Stimulated activated CD4-positive, alpha-beta T cell treated with anti-CD3 and anti-CD28 coated beads, Interleukin-2, amount 100 ng/mL, for 48 hours (primary cell): ENCODE measurements around the gene EXOC4.

ENCODE experiments used
- DNase-seq, 2 donors: peaks; one replicate each; pipeline ENCODE4 v3.0.0-alpha.2; 2020

EXOC4 gene

DNA sequence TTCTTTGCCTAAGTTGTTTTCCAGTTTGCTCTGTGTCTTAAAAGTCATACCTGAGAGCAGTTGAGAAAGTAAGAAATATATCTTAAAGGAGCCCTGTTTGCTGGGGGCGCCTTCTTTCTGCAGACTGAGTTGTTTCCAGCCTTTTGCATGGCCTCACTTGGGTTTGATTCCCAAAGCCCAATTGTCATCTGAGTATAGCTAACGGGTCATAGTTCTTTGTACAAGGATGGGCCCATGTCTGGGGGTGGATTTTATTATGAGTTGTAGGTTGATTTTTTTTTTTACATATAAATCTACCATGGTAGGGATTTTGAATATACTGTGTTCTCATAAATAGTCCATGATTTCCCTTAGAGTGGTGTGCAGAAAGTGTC, 555.6 kb downstream of the EXOC4 start:
- DNase-seq: no peak

DNA sequence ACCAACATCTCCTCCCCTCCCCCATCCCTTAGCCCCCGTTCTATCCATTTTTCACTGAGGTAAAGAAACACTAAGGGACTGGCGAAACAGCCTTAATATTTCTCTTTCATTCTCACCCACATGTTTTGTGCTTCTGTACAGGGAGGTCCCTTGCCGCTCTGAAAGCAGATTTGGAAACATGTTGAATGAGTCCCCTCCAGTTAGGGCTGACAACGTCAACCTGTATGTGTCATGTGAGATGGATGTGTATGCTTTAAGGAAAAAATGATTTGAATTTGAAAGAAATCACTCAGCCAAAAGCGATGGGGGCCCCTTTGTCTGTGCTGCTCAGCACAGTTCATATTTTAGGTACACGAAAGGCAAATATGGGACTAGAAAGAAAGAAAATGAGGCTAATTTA, 560.0 kb downstream of the EXOC4 start:
- DNase-seq: no peak

DNA sequence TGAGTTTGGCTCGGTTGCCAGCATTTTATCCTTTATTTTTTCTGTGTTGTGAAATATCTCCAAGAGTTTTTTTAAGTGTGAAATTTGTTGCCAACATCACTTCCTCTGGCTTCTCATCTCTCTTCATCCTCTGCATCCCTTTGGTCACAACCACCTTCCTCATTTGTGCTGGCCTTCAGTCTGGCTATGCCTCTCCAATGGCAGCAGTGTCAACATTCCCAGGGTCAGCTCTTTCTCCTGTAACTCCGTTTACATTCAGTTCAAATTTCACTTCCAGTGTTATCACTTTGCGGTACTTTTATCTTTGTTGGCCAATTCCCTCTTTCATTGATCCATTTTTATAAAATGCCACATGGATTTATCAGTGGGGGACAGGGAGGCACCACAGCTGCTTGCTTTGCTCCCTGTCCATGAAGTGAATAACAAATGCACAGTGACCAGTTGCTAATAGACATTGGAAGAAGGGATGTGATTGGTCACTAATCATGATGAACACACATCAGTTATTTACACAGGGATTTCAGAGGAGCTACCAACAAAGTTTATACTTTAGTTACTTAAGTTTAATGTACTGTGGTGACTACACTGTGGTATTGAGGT, 562.8 kb downstream of the EXOC4 start:
- no peak for DNase-seq

DNA sequence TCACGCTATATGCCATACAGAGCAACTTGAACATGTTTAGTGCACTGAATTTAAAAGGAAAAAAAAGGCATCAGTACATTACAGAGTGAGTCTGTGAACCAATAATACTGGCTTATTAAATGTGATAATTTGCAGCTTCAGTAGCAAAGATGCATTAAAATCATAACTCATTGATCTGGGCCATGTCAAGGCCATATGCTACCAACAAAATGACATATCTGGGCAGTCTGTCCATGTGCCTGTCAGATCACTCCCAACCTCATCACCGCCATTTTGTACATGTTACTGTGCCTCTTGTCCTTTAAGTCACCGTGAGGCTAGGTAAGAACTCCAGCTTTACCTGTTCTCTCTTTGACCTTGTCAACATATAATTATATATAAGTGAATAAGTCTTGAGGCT, 566.8 kb downstream of the EXOC4 start:
- no peak for DNase-seq

DNA sequence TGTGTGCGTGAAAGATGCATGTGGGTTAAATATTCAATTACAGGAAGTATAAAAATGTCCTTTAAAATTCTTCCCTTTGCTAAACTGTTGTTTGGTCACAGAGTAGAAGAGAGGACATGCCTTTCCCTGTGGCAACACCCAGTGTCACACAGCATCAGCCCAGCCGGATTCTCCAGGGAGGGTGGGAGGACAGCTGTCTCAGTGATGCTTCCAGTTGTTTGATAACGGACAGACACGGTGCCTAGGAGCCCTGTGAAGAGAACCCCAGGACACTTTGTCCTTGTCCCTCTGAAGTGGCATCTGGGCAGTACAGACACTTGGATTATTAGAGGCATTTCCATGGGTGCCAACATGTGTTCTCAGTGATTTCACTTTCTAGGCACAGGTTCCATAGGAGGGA, 567.7 kb downstream of the EXOC4 start:
- no peak for DNase-seq

DNA sequence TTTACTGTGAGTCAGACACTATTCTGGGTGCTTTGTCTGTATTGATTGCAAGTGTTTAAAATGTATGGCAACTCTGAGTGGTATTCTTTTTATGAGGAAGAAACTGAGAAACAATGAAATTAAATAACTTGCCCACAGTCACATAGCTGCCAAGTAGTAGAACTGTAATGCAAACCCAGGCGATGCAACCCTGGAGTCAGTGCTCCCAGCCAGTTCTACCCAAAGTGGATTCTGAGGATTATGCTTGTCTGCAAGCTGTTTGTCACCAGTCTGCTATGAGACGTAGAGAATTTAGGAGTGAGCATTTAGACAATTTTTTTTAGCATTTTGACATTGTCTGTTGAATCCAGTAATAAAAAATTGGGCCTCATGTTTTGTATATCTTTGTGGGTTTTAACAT, 568.3 kb downstream of the EXOC4 start:
- DNase-seq: no peak

DNA sequence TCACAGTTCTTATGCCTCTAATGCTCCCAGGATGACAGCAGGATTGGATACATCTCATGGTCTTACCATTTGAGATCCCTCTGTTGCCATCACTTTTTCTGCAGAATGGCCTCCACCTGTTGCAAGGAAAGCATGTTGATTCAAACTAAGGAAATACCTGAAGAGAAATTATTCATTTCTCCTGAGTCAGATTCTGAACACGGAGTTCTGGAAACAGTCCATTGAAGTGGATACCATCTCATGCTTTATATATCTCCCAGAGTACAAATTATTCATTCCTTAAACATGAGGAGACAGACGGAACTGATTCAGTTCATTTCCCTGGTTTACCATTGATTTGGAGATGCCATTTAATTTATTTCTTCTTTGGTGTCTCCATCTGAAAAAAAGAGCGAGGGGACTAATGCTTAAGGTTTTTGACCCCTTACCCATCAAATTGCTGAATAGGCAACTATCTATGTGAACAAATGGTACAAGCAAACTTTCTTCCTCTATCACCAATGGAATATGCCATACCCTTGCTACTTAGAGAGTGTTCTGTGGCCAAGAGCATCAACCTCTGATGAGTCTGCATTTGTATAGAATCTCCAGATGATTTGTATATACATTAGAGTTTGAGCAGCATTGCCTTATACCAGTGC, 569.2 kb downstream of the EXOC4 start:
- DNase-seq: no peak

DNA sequence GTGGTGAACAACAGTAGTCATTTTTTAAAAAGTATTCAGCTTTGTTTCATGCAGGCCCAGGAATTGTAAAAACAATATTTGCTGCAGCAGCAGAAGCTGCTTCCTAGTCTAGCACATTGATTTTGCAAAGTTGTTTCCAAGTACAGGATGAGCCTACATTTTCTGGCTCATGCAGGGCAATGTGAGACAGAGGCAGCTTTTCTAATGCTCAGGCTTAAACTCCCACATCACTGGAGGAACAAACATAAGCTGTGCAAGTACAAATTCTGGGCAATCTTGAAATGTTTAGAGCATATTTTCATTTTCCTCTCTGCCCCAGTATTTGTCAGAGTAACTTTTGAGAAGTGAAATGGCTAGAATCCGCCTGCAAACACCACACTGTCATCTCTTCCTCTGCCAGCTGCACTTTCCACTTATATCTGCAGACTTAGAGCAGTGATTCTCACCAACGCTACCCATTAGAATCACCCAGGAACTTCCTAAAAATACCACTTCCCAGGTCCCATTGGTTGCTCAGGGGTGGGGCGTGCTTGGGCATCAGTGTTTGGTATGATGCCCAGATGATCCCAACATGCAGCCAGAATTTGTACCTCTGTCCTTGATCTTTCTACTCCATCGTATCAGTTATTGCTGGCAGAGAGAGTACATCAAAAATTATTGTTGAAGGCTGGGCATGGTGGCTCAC, 570.1 kb downstream of the EXOC4 start:
- DNase-seq: no peak

DNA sequence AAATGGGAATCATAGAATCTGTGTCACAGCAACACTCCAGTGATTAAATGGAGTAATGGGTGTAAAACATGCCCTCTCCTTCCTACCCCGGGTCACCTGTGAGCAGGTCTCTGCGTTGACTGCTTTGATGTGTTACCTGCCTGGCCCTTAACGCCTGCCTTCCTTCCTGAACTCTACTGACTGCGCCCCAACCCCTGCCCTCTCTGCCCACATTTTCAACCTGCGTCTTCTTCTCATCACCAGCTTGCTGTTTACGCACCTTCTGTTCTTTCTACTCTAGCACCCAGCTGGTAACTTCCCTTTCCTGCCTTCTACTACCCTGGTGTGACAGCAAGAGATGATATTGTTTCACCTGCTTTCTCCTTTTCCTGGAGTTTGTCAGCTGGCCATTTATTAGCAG, 571.3 kb downstream of the EXOC4 start:
- no peak for DNase-seq

DNA sequence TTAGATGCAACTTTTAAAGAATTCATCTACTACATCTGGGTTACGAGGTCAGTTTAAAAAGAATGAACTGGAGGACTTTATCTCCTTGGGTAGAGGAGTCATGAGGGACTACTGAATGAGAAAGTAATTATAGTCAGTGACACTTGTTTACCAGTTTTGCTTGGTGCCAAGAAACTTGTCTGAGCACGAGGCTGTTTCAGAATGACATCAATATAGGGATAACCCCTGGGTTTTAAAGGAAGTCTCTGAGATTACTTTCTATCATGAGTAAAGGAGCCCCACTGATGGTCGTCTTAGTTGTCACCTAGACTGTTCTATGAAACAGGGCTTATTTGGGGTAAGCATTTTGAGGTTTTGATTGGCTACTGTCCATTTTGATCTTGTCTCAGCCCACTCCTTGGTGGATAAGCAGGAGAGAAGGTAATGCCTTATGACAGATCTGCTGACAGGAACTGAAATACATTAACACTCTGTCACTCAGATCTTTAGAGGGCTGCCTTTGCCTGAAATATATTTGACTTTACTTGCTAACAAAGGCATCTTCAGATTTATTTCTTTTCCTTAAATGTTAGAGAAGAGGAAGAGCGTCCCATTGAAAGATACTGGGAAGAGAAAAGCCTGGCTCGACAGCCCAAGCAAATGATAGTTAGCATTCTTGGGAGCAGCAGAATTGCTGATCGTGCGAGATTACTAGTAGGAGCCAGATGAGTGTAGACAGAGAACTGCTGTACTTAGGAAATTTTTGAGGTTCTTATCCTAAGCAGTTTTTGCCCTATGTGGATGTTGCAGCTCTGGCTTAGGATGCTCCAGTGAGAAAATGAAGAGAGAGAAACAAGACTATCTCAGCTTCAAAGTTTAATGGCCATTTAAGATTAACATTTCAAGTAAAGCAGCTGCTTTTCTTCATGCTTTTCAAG, 575.1 kb downstream of the EXOC4 start:
- no peak for DNase-seq

DNA sequence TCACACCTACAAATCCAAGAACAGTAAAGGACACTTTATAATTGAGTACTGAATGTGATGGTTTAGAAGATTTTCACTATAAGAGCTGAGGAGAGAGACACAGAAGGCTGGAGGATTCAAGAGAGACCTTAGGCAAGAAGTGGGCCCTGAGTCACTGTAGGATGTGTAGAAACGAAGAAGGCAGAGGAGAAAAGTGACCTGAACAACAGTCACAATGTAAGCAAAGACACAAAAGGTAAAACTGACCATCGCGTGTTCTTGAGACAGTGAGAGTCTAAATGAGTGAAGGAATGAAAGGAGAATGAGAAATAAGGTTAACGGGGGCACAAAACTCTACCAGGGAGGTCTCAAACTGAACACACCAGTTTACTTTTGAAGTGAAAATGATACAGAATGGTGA, 576.0 kb downstream of the EXOC4 start:
- DNase-seq: no peak

DNA sequence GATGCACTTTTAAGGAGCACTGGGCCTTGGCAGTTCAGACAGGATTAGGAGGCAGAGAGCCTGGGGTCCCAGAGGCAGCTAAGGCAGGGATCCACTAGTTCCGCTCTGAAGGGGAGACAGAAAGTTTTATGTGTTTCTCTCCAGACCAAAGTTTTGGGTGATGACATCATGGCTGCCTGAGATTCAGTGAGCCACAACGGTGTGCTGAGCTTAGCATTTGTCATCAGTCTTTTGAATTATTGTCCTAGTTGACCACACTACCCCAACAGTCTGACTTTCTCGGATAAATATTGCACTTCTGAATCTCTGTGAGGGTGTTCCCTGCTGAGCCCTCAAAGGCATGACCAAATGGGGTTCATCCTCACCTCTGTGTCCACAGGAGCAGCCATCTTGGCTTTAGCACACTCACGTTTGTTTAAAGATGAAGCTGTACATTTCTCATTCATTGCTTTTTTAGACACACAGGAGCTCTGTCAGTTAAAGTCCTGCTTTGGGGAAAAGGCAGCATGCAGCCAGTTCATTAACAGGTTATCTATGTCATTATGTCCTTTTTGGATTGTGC, 576.5 kb downstream of the EXOC4 start:
- DNase-seq: no peak

DNA sequence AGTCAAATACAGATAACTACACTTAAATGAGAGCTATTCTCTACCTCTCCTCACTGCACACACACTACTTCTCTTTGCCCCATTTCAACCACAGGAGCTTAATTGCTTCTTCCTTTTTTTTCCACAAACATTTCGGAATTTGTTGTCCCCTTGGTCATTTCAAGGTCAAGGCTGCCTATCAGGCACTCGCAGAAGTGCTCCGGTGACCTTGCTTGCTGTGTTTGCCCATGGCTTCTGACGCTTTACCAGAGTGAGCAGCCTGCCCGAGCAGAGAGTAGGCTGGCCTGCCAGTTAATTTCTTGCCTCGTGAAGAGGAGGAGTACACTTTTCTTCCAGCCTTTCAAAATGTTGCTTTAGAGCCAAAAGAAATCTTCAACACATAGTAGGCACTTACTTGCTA, 577.2 kb downstream of the EXOC4 start:
- DNase-seq: no peak

DNA sequence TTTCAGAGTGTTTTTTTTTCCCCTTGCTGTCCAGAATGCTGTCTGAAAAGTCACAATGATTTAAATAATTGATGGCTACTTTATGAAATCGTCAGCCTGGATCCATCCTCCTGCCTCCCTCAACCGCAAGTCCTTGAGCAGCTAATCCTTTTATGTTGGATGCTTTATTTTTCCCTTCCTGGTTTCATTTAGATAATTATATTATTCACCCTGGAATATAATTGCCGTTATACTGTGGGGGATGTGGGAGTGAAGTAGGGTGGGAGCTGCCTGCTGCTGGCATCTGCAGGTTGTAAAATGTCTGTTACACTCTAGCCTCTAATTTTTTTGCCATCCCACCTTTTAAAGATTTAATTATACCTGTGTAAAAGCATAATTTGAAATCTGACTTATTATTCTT, 583.8 kb downstream of the EXOC4 start:
- no peak for DNase-seq

DNA sequence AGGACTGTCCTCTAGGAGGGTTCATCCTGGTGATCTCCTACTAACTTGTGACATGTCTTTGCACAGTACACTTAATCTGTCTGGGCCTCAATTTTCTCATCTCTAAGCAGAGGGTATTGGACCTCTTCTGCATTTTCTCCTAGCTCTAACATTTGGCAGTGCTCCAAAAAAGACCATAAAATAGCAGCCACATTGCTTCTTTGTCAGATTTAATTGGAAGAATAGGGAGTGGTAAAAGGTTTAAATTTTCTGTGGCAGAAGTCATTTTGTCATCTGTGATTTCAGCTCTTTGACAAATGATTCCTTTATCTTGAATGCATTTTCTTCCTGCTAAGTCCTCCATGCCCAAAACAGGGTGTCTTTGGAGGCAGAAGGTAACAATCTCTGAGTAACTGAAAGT, 584.3 kb downstream of the EXOC4 start:
- DNase-seq: no peak

DNA sequence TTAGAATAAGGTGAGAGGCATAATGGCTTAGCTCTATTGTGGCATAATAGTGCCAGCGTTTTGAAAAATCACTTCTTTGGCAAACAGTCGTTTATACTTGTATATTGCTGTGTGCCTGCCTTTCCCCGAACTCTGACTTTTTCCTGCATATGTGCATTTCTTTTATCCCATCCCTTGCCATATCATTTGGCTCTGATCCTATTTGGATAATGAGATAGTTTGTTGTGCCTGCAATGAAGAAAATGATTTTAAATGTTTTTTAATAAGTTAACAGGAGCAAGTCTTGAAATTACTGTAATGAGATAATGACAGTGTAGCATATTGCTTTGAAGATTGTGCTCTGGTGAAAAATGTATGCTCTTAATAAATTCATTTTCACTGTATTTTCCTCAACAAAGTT, 586.2 kb downstream of the EXOC4 start:
- no peak for DNase-seq

DNA sequence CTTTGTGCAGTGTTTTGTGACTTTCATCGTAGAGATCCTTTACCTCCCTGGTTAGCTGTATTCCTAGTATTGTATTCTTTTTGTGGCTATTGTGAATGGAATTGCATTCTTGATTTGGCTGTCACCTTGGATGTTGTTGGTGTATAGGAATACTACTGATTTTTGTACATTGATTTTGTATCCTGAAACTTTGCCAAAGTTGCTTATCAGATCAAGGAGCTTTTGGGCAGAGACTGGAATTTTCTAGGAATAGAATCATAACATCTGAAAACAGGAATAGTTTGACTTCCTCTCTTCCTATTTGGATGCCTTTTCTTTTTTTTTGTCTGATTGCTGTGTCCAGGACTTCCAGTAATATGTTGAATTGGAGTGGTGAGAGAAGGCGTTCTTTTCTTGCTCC, 590.5 kb downstream of the EXOC4 start:
- no peak for DNase-seq

DNA sequence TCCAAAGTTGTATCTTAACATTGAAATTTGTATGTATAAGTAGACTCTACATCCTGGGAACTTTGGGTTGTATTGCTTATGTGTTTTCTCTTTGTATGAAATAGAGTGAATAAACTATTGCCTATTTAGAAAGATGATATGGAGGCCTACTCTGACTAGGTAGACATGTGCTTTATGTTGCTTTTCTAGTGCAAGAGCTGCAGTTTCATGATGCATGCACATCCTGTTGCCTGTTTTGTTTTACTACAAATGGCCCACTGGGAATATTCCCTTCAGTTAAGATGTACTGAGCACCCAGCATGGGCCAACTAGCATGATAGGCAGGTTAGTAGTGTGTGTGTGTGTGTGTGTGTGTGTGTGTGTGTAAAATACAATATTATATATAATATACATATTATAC, 592.1 kb downstream of the EXOC4 start:
- no peak for DNase-seq

DNA sequence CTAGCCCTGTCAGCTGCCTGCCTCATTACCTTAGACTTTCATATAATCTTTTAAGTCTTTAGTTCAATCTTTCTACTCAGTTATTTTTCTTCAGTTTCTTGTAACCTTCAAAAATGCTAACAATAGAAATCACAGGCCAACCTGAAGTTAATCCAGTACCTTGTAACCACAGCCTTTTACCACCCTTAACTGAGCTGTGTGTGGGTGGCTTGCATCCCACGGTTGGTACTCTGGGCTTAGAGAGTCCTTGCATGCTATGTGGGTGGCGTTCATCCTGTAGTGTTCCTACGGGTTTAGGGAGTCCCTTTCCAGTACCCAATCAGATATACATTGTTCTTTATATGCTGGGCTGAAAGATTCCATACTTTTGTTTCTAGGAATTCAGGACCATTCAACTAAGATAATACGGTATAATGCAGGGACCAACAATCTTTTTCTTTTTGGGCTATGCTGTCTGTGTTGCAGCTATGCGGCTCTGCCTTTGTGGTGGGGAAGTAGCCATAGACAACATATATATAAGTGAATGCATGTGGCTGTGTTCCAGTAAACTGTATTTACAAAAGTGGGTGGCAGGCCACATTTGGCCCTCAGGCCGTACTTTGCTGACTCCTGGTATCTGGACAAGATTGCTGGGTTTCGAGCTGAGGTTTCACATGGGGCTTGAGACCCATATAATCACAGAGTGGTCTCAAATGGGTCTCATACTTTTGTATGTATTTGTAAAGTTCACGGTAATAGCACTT, 593.5 kb downstream of the EXOC4 start:
- DNase-seq: no peak

DNA sequence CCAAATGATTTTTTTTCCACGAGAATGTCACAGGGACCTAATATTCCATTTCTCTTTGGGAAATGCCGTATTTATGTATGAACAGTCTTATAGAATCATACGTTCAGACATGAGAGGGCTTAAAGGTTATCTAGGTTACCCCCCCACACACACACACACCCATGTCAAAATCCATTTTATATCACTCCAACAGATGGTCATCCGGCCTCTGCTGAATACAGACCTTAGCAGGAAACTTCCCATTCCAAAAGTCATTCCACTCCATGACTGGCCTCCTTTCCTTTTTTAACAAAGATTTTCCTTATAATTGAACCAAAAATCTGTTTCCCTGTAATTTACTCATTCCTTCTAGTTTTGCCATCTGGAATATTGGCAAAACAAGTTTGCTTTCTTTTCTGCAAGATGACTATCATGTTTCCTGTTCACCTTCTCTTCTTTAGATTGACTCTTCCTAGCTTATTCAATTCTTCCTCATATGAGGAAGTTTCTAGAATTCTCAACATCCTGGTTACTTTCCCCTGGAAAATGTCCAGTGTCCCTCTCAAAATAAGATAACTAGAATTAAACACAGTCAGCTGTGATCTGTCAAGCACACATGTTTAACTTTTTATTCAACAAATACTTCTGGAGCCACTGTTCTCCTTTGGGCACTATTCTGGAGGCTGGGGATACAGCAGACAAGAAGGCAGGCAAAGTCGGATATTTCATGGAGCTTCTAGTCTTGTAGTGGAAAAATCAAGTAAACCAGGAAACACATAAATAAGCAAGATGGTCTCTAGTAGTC, 597.8 kb downstream of the EXOC4 start:
- no peak for DNase-seq

DNA sequence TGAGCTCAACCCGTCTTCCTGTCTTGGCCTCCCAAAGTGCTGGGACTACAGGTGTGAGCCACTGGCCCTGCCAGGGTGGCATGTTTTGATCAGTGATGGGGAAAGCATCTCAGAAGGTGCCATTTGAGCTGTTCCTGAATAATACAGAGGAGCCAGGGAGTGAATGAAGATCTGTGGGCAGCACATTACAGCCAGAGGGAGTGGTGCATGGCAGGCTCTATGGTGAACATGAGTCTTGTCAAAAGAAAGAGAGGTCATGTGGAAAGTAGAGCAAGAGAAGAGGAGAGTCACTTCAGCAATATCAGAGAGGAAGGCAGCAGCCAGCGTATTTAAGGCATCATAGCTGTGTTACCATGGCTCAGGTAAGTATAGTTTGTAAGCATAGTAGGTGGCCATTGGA, 598.5 kb downstream of the EXOC4 start:
- DNase-seq: no peak
